IMR-90 (cell line): ENCODE data around the gene CCDC17. TPM values are rescaled to one million over a fixed set of nuclear protein-coding genes. Genes with fewer than 3 reads are reported as not detected.

Experiments
- ATAC-seq: fragments of 200-7000 bp; cut with Tn5 transposase; 2 replicates; pipeline ENCODE4 v1.9.1; 2020; ENCODE audit warnings: low read depth, mild to moderate bottlenecking, moderate library complexity
- BruUV-seq: library from RNA; stranded (reverse); fragments of 400-500 nt; replicated peaks from 2 replicates; lab custom pipeline; 2021; lab: Mats Ljungman, UMichigan
- CTCF ChIA-PET: fragments of 300-600 bp; formaldehyde crosslinking; extraction: SDS; loops from one replicate; lab custom pipeline; 2021; ENCODE audit warnings: antibody characterized with exemption; lab: Yijun Ruan, JAX
- POLR2A ChIA-PET: fragments of 300-600 bp; sonication (Branson Sonifier 250); formaldehyde crosslinking; loops from one replicate; lab custom pipeline; 2022; ENCODE audit warnings: antibody characterized with exemption; ENCODE audit not compliant: unreplicated experiment; lab: Charles Lee
- DNase-seq: peaks from one replicate; pipeline ENCODE4 v3.0.0; 2013
- H2AFZ ChIP-seq: replicated peaks from 2 replicates; pipeline ENCODE3; 2013; ENCODE audit warnings: low read length, mild to moderate bottlenecking; ENCODE audit not compliant: poor library complexity
- H2AK5ac ChIP-seq: 2 replicates; pipeline ENCODE4 v1.6.1; 2013; ENCODE audit warnings: low read depth, low read length, inconsistent platforms
- H2AK9ac ChIP-seq: replicated peaks from 2 replicates; pipeline ENCODE3; 2013; ENCODE audit warnings: mild to moderate bottlenecking, low read depth, low read length, moderate library complexity; ENCODE audit not compliant: poor library complexity
- H2BK120ac ChIP-seq: 2 replicates; pipeline ENCODE4 v1.6.1; 2013; ENCODE audit warnings: low read depth, low read length, inconsistent platforms
- H2BK15ac ChIP-seq: 3 replicates; pipeline ENCODE4 v1.6.1; 2013; ENCODE audit warnings: low read depth, low read length, inconsistent platforms
- H2BK20ac ChIP-seq: 2 replicates; pipeline ENCODE4 v1.6.1; 2013; ENCODE audit warnings: low read depth, mild to moderate bottlenecking, inconsistent platforms, low read length, moderate library complexity
- H2BK5ac ChIP-seq: 2 replicates; pipeline ENCODE4 v1.6.1; 2013; ENCODE audit warnings: mild to moderate bottlenecking, low read depth, low read length, inconsistent platforms; ENCODE audit not compliant: poor library complexity, severe bottlenecking
- H3K14ac ChIP-seq: replicated peaks from 2 replicates; pipeline ENCODE4 v1.6.1; 2013; ENCODE audit warnings: low read depth, low read length, inconsistent platforms
- H3K18ac ChIP-seq: 2 replicates; pipeline ENCODE4 v1.6.1; 2013; ENCODE audit warnings: low read depth, low read length, control low read depth
- H3K23ac ChIP-seq: 2 replicates; pipeline ENCODE4 v1.6.1; 2013; ENCODE audit warnings: low read depth, low read length, inconsistent platforms
- H3K27ac ChIP-seq: 2 replicates; pipeline ENCODE4 v1.5.1; 2013; ENCODE audit warnings: mild to moderate bottlenecking, control low read depth, low read length; ENCODE audit not compliant: insufficient read depth
- H3K27me3 ChIP-seq: 2 replicates; pipeline ENCODE4 v1.6.1; 2013; ENCODE audit warnings: low read length; ENCODE audit not compliant: control insufficient read depth, insufficient read depth
- H3K36me3 ChIP-seq: 2 replicates; pipeline ENCODE4 v1.6.1; 2013; ENCODE audit warnings: low read length, mixed read lengths; ENCODE audit not compliant: control insufficient read depth, insufficient read depth
- H3K4ac ChIP-seq: 2 replicates; pipeline ENCODE4 v1.6.1; 2013; ENCODE audit warnings: low read depth, low read length, inconsistent platforms
- H3K4me1 ChIP-seq: 2 replicates; pipeline ENCODE4 v1.6.1; 2013; ENCODE audit warnings: low read length, mixed read lengths; ENCODE audit not compliant: control insufficient read depth, insufficient read depth
- H3K4me2 ChIP-seq: 2 replicates; pipeline ENCODE4 v1.6.1; 2013; ENCODE audit warnings: low read depth, mild to moderate bottlenecking, control low read depth, low read length, moderate library complexity
- H3K4me3 ChIP-seq: 2 replicates; pipeline ENCODE4 v1.5.1; 2013; ENCODE audit warnings: low read depth, mild to moderate bottlenecking, control low read depth, low read length, moderate library complexity; ENCODE audit not compliant: insufficient read depth
- H3K56ac ChIP-seq: 2 replicates; pipeline ENCODE4 v1.6.1; 2013; ENCODE audit warnings: low read length, inconsistent platforms; ENCODE audit not compliant: insufficient read depth; ENCODE audit errors: extremely low read depth
- H3K79me1 ChIP-seq, 2 experiments: 2 replicates each; pipeline ENCODE4 v1.6.1; 2013; ENCODE audit warnings: low read length in 2 of 2, inconsistent platforms in 1 of 2, low read depth in 1 of 2
- H3K9ac ChIP-seq: 2 replicates; pipeline ENCODE4 v1.6.1; 2013; ENCODE audit warnings: low read depth, low read length, control low read depth
- H3K9me1 ChIP-seq: 2 replicates; pipeline ENCODE4 v1.6.1; 2013; ENCODE audit warnings: low read length, inconsistent platforms; ENCODE audit not compliant: insufficient read depth
- H3K9me3 ChIP-seq: 2 replicates; pipeline ENCODE4 v1.6.1; 2013; ENCODE audit warnings: low read length; ENCODE audit not compliant: control insufficient read depth, insufficient read depth
- H4K20me1 ChIP-seq: 2 replicates; pipeline ENCODE4 v1.6.1; 2013; ENCODE audit warnings: low read length, inconsistent platforms; ENCODE audit not compliant: insufficient read depth
- H4K5ac ChIP-seq: 2 replicates; pipeline ENCODE4 v1.6.1; 2013; ENCODE audit warnings: mild to moderate bottlenecking, low read depth, low read length, control low read depth
- H4K8ac ChIP-seq, 2 experiments: 2 replicates each; pipeline ENCODE4 v1.6.1; 2013; ENCODE audit warnings: low read depth in 2 of 2, low read length in 2 of 2, control low read depth in 1 of 2, inconsistent platforms in 1 of 2
- H4K91ac ChIP-seq: 2 replicates; pipeline ENCODE4 v1.6.1; 2013; ENCODE audit warnings: low read depth, low read length, inconsistent platforms; ENCODE audit not compliant: insufficient read depth
- CEBPB ChIP-seq: IDR thresholded peaks from 2 replicates; pipeline ENCODE4 v1.6.1; 2012; ENCODE audit warnings: low read depth, low read length, improper control_type of control experiment
- CTCF ChIP-seq: conservative IDR thresholded peaks from 2 replicates; pipeline ENCODE4 v1.5.1; 2012; ENCODE audit warnings: mild to moderate bottlenecking, low read depth, low read length, improper control_type of control experiment
- ELK1 ChIP-seq: fragments of 150-350 bp; IDR thresholded peaks from 2 replicates; pipeline ENCODE4 v1.6.1; 2016; ENCODE audit warnings: low read depth, mild to moderate bottlenecking, low read length, moderate library complexity, borderline replicate concordance
- FOS ChIP-seq: fragments of 150-350 bp; IDR thresholded peaks from 2 replicates; pipeline ENCODE4 v1.6.1; 2016; ENCODE audit warnings: low read depth, low read length
- MAFK ChIP-seq: IDR thresholded peaks from 2 replicates; pipeline ENCODE4 v1.6.1; 2012; ENCODE audit warnings: low read depth, low read length, improper control_type of control experiment
- MAZ ChIP-seq: IDR thresholded peaks from 2 replicates; pipeline ENCODE4 v1.6.1; 2012; ENCODE audit warnings: low read depth, mild to moderate bottlenecking, low read length, improper control_type of control experiment, moderate library complexity, borderline replicate concordance
- MXI1 ChIP-seq: IDR thresholded peaks from 2 replicates; pipeline ENCODE4 v1.6.1; 2012; ENCODE audit warnings: low read depth, mild to moderate bottlenecking, low read length, moderate library complexity, borderline replicate concordance
- NFE2L2 ChIP-seq: fragments of 150-350 bp; IDR thresholded peaks from 2 replicates; pipeline ENCODE4 v1.6.1; 2016; ENCODE audit warnings: low read depth, mild to moderate bottlenecking, low read length
- POLR2A ChIP-seq: IDR thresholded peaks from 2 replicates; pipeline ENCODE4 v1.6.1; 2012; ENCODE audit warnings: mild to moderate bottlenecking, low read depth, low read length
- RAD21 ChIP-seq: IDR thresholded peaks from 2 replicates; pipeline ENCODE4 v1.6.1; 2012; ENCODE audit warnings: low read length, improper control_type of control experiment
- RCOR1 ChIP-seq: IDR thresholded peaks from 2 replicates; pipeline ENCODE4 v1.6.1; 2012; ENCODE audit warnings: mild to moderate bottlenecking, low read length, improper control_type of control experiment; ENCODE audit not compliant: insufficient replicate concordance
- RFX5 ChIP-seq: IDR thresholded peaks from 2 replicates; pipeline ENCODE4 v1.8.0; 2012; ENCODE audit warnings: low read depth, mild to moderate bottlenecking, low read length, moderate library complexity
- SMC3 ChIP-seq: fragments of 150-350 bp; IDR thresholded peaks from 2 replicates; pipeline ENCODE4 v1.6.1; 2016; ENCODE audit warnings: low read depth, mild to moderate bottlenecking, antibody characterized with exemption, low read length, moderate library complexity
- USF2 ChIP-seq: fragments of 150-350 bp; IDR thresholded peaks from 2 replicates; pipeline ENCODE4 v1.6.1; 2017; ENCODE audit warnings: mild to moderate bottlenecking, antibody characterized with exemption, low read length, low read depth
- WGBS, 2 experiments: methylation state at CpG; one replicate each; pipeline versions ENCODE4 v1.1.5 to v1.1.7; 2013; ENCODE audit warnings: missing lambda C conversion rate in 2 of 2; ENCODE audit not compliant: insufficient read length in 1 of 2; ENCODE audit errors: extremely low coverage in 2 of 2; 5-methylcytosine and 5-hydroxymethylcytosine counted together
- dilution Hi-C: fragments of 300-500 bp; cut with HindIII; formaldehyde crosslinking; loops from one replicate; pipeline ENCODE4 v1.14.3; 2018; ENCODE audit warnings: low sequenced_read_pairs; ENCODE audit not compliant: unreplicated experiment
- in situ Hi-C: fragments of 300-500 bp; cut with MboI; formaldehyde crosslinking; loops from 3 replicates; pipeline ENCODE4 v1.14.3; 2019; ENCODE audit warnings: low sequenced_read_pairs, inconsistent platforms, mixed read lengths
- intact Hi-C: fragments of 100-400 bp; cut with micrococcal nuclease; formaldehyde crosslinking; loops from 2 replicates; pipeline ENCODE4 v1.10.0; 2022
- polyA plus RNA-seq, 3 experiments: library from polyadenylated mRNA; depleted of rRNA; stranded (reverse); fragments of >200 nt; gene quantifications; 2 replicates each; pipeline ENCODE4 v1.2.3, GENCODE V29; 2012; ENCODE audit warnings: low replicate concordance in 1 of 3
- total RNA-seq: library from RNA; depleted of rRNA; stranded (reverse); fragments of >200 nt; gene quantifications from 2 replicates; pipeline ENCODE4 v1.2.3, GENCODE V29; 2012

CCDC17 gene
- total and polyA plus RNA-seq, 2 of the 4 experiments (the other 2 are of a cell fraction): 0.18 to 0.26 TPM

GRCh38 chr1:45666836-45667235 is 43.0 kb upstream of the CCDC17 start:
- Histone ChIP-seq H2BK20ac (no peak overlapping the region), H2BK15ac (no peak overlapping the region), H3K9me3 (no peaks in the 10 kb centered on the region), H4K20me1 (peaks cover 80% of the 10 kb centered on the region), H3K79me1 (peaks cover 11 to 69% of the 10 kb centered on the region in 2 experiments), H2AFZ (no peak overlapping the region), H3K23ac (no peak overlapping the region), H3K4me1 (peaks cover 6% of the 10 kb centered on the region), H4K91ac (no peak overlapping the region), H2BK120ac (no peak overlapping the region), H3K4me3 (no peak overlapping the region), H3K4me2 (no peak overlapping the region), H3K56ac (no peak overlapping the region), H3K36me3 (no peaks in the 10 kb centered on the region; the same call in 1 of the 2 replicates), H3K18ac (no peak overlapping the region), H4K5ac (no peak overlapping the region), H3K27me3 (no peaks in the 10 kb centered on the region), H2BK5ac (no peak overlapping the region), H3K4ac (no peak overlapping the region), H3K27ac (no peak overlapping the region), H2AK9ac (no peak overlapping the region), H4K8ac (no peak overlapping the region), H3K9ac (no peak overlapping the region), H2AK5ac (no peak overlapping the region), H3K14ac (no peak overlapping the region), H3K9me1 (peaks cover 13% of the 10 kb centered on the region)
- CTCF ChIA-PET: no interaction called here
- ATAC-seq (no peak), DNase-seq (no peak)
- in situ Hi-C loops: no loop called here
- intact Hi-C loops: no loop called here
- dilution Hi-C loops: no loop called here
- BruUV-seq: no TSS peak
- POLR2A ChIA-PET: no interaction called here
- TF ChIP-seq CEBPB (no peak), RAD21 (no peak), CTCF (no peak), POLR2A (no peak), NFE2L2 (no peak), MAZ (no peak), RCOR1 (no peak), MAFK (no peak), ELK1 (no peak), SMC3 (no peak), RFX5 (no peak), USF2 (no peak), MXI1 (no peak), FOS (no peak)
- WGBS, 2 experiments: no CpG with 5 or more reads among the region's 2 CpGs
